Measurements from ENCODE around the gene CHMP1B. TPM values are rescaled to one million over a fixed set of nuclear protein-coding genes. Genes with fewer than 3 reads are reported as not detected.
"Not testable (repeated sequence)": the region's sequence is repeated elsewhere in the genome, so short reads cannot be mapped to it uniquely, and the experiment has no call there.

The CHMP1B gene
- total RNA-seq, 2 donors from 2014 or later = 19.3 to 25.7 TPM

DNA sequence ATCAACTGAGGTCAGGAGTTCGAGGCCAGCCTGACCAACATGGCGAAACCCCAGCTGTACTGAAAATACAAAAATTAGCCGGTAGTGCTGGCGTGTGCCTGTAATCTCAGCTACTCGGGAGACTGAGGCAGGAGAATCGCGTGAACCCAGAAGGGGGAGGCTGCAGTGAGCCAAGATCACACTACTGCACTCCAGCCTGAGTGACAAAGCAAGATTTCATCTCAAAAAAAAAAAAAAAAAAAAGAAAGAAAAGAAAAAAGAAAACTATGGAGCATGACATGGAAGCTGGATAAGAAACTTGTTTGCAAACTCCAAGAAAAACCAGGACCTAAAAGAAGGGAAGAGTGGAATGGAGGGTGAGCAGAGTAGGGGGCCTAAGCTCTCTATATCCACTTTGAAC, 1.9 kb upstream of the CHMP1B start:
- no peak for DNase-seq (ENCODE audit: low spot score)
- peaks cover 21 to 22% of the 10 kb centered on the region in 2 donors for H3K4me1 Mint-ChIP-seq (ENCODE audit: low read depth in 2 of 2)
- ATAC-seq = no peak
- no peaks in the 10 kb centered on the region for H3K27me3 Mint-ChIP-seq
- H3K4me3 Mint-ChIP-seq = peak overlapping the region; percentile 97
- peak overlapping the region in 1 of 2 donors; percentile 37 for H3K27ac Mint-ChIP-seq
- H3K9me3 Mint-ChIP-seq = no peaks in the 10 kb centered on the region
- H3K36me3 Mint-ChIP-seq = peaks cover 5% of the 10 kb centered on the region

DNA sequence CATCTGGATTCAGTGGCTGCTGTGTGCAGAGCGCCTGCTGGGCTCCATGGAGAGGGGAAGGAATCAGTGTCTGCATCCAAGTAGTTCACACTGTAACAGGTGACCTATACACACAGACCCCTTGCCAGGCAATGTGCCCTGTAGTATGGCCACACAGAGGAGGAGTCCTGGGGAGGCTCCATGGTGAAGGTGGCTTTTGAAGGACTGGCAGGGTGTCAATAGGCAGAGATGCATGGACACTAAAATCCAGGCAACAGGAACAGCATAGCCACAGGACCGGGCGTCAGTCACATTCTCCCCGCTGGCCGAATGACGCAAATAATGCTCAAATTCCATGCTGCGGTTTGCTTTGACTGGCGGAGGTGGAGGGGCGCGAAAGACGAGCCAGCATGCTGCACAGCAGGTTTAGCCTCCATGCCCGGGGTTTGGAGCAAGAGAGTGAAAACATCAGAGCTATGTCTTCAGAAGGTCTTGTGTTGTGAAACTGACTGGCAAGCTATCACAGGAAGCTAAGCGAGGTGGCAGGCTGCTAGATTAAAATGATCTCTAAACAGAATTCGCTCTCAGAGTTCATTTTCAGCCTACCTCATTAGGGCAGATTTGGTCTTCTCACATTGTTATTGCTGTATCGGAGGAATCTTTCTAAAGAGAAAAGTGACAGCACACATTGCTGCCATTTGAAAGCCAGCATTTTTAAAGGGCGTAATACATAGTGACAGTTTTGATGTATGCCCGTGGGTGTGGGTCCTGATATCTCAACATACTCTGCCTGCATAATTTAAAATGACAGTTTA, 1.2 kb upstream of the CHMP1B start:
- Mint-ChIP-seq H3K4me1 (ENCODE audit: low read depth in 2 of 2) (peaks cover 21 to 22% of the 10 kb centered on the region in 2 donors), H3K36me3 (peaks cover 5% of the 10 kb centered on the region), H3K27ac (peak overlapping the region; percentile 88 to 95), H3K4me3 (peak overlapping the region; percentile 97), H3K9me3 (no peaks in the 10 kb centered on the region), H3K27me3 (no peaks in the 10 kb centered on the region)
- ATAC-seq (peak in 1 of 2 donors; percentile 37), DNase-seq (ENCODE audit: low spot score) (peak; percentile 62)

DNA sequence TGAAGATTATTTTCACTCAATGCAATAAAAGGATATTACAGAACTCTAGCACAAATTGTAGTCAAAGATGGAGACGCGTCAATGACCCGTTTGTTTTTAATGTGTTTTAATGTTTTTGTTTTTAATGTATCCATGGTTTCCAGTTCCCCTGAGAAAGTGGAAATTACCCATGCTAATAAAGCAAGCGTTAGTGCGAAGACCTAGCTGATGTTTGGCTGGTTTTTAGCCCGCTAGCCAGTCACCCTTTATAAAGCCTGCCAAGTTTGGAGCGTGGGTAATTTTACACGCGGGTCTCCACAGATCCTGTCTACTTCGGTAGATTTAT, 430 bp upstream of the CHMP1B start:
- no peaks in the 10 kb centered on the region for H3K27me3 Mint-ChIP-seq
- H3K36me3 Mint-ChIP-seq = peaks cover 5% of the 10 kb centered on the region
- DNase-seq (ENCODE audit: low spot score) (no peak), ATAC-seq (peak; percentile 45 to 63)
- peaks cover 21 to 22% of the 10 kb centered on the region in 2 donors for H3K4me1 Mint-ChIP-seq (ENCODE audit: low read depth in 2 of 2)
- no peaks in the 10 kb centered on the region for H3K9me3 Mint-ChIP-seq
- peak overlapping the region; percentile 97 for H3K4me3 Mint-ChIP-seq
- peak overlapping the region; percentile 88 to 95 for H3K27ac Mint-ChIP-seq

DNA sequence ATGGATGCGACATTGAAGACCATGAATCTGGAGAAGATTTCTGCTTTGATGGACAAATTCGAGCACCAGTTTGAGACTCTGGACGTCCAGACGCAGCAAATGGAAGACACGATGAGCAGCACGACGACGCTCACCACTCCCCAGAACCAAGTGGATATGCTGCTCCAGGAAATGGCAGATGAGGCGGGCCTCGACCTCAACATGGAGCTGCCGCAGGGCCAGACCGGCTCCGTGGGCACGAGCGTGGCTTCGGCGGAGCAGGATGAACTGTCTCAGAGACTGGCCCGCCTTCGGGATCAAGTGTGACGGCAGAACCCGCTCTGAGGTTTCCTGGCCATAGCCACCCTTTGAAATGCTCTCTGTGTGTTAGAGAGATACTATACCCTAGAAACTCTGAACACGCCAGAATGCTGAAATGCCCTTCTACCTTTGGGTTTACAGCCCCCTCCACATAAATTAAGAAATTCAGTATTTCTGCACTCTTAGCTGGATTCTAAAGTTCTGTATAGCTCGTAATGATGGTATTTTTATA, 659 bp downstream of the CHMP1B start:
- H3K36me3 Mint-ChIP-seq = peaks cover 5% of the 10 kb centered on the region
- no peaks in the 10 kb centered on the region for H3K27me3 Mint-ChIP-seq
- H3K9me3 Mint-ChIP-seq = no peaks in the 10 kb centered on the region
- ATAC-seq = peak; percentile 40 to 64
- H3K27ac Mint-ChIP-seq = peak overlapping the region; percentile 88 to 95
- peaks cover 21 to 22% of the 10 kb centered on the region in 2 donors for H3K4me1 Mint-ChIP-seq (ENCODE audit: low read depth in 2 of 2)
- peak overlapping the region; percentile 97 for H3K4me3 Mint-ChIP-seq
- DNase-seq (ENCODE audit: low spot score) = peak; percentile 63

DNA sequence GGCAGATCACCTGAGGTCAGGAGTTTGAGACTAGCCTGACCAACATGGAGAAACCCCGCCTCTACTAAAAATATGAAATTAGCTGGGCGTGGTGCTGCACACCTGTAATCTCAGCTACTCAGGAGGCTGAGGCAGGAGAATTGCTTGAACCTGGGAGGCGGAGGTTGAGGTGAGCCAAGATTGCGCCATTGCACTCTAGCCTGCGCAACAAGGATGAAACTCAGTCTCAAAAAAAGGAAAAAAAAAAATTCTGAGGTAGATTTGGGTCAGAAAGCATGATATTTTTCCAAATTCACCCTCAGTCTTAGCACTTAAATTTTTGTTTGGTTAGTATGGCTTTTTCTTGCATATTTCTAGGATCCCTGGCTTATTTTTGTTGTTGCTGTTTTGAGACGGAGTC, 3.3 kb downstream of the CHMP1B start:
- not testable (repeated sequence) for H3K4me3 Mint-ChIP-seq; H3K9me3 Mint-ChIP-seq; DNase-seq (ENCODE audit: low spot score); H3K36me3 Mint-ChIP-seq; H3K27ac Mint-ChIP-seq; ATAC-seq; H3K27me3 Mint-ChIP-seq
- peaks cover 21 to 22% of the 10 kb centered on the region in 2 donors for H3K4me1 Mint-ChIP-seq (ENCODE audit: low read depth in 2 of 2)

DNA sequence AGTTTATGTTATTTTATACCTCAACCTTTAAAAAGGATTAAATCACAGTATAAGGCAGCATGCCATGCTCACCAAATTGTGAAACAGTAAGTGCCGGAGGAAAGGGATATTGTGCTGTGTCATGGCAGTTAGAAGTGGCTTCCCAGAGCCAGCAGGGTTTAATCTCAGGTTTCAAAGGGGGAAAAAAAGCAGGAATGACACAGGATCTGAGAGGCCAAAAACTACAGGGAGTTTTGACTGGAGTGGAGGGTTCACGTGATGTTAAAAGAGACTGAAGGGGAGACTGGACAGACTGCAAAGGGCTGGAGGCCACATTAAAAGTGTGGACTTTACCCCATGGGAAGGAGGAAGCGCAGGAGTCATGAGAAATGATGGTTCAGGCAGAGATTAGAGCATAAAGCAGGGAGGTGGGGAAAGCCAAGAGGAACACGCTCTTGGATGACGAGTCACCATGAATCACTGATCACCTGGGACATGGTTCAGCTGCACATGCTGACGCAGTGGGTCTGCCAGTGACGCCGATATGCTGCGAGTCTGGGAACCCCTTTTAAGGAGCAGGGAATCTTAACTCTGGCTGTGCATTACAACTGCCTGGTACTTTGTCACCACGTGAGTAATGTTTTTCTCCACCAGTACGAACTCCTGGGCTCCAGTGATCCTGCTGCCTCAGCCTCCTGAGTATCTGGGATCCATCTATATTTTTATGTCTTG, 6.1 kb downstream of the CHMP1B start:
- no peak overlapping the region for H3K27ac Mint-ChIP-seq
- H3K4me1 Mint-ChIP-seq (ENCODE audit: low read depth in 2 of 2) = peaks cover 1 to 2% of the 10 kb centered on the region in 2 donors
- no peak for ATAC-seq
- no peaks in the 10 kb centered on the region for H3K9me3 Mint-ChIP-seq
- no peak overlapping the region for H3K4me3 Mint-ChIP-seq
- no peaks in the 10 kb centered on the region for H3K27me3 Mint-ChIP-seq
- DNase-seq (ENCODE audit: low spot score) = no peak
- no peaks in the 10 kb centered on the region for H3K36me3 Mint-ChIP-seq

DNA sequence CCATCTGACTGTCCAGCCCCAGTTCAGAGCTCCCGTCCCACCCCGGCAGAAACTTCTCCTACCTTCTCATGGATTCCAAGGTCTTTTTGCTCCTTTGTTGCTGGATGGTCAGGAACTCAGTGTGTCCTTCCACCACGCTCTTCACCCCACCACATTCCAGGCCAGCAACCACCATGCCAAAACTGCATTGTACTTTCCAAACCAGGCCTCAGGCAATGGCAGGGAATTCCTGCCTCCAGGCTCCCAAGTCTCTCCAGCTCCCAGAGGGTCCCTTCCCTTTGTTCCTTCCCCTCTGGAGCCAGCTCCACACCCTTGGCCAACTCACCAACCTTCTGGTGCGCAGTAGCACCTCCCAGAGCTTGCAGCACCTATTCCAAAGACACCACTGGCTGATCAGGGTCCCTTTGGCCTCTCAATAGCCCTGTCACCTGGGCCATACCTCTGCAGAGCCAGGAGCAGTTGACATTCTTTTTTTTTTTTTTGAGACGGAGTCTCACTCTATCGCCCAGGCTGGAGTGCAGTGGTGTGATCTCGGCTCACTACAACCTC, 8.1 kb downstream of the CHMP1B start:
- ATAC-seq = no peak
- Mint-ChIP-seq H3K27ac (no peak overlapping the region), H3K27me3 (no peaks in the 10 kb centered on the region), H3K4me1 (ENCODE audit: low read depth in 2 of 2) (no peaks in the 10 kb centered on the region), H3K4me3 (no peak overlapping the region), H3K36me3 (no peaks in the 10 kb centered on the region), H3K9me3 (no peaks in the 10 kb centered on the region)
- no peak for DNase-seq (ENCODE audit: low spot score)

DNA sequence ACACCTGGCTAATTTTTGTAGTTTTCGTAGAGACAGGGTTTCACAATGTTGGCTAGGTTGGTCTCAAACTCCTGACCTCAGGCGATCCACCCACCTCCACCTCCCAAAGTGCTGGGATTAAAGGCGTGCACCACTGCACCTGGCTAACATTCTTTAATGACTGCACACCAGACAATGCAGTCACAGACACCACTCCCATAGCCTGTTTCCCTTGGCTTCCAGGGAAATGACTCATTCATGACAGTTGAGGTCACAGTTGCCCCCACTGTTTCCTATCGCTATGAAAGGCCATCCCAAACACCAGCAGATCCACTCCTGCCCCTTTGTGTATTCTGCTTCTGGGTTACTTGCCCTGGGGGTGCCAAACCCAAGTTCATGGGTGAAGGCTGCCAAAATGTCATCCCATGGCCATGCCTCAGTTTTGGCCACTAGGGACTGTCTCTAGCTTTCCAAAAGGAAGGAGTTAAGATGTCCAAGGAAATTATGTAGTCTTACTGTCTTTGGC, 8.7 kb downstream of the CHMP1B start:
- Mint-ChIP-seq H3K36me3 (no peaks in the 10 kb centered on the region), H3K27ac (no peak overlapping the region), H3K4me3 (no peak overlapping the region), H3K9me3 (no peaks in the 10 kb centered on the region), H3K27me3 (no peaks in the 10 kb centered on the region), H3K4me1 (ENCODE audit: low read depth in 2 of 2) (no peaks in the 10 kb centered on the region)
- DNase-seq (ENCODE audit: low spot score) = no peak
- no peak for ATAC-seq

DNA sequence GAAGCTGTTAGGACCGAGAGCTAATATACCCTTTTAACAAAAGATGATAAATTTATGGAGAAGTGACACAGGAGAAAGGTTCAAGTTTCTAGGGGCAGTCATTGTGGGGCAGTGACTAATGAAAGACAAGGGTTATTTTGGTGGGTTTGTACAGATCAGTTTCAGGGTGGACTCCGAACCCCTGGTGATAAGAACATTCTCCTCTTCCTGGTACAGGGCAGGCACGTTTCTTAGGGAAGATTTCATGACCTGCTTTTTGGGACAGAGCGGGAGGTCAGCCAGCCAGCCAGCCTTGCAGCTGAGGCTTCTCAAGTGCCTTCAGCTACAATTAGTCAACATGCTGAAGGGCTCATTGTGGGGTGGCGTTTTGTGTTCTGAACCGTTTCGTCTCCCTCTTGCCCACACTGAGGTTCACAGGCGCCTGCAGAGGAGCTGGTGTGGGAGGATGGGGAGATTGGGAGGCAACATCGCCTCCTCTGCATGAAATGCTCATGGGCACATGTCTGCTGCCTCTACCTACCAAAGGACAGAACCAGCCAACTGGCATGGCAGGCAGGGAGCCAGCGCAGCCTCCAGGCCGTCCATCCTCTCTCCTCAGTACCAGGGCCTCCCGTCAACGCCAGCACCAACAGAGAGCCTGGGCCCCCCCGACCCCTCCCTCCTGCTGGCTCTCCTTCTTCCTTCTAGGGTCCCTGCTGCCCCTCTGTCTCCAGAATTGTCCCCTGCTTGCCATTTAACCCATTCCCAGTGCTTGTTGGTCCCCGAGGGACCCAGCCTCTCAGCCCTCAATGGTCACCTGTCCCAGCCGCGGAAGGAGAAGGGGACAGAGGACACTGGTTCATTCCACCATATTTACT, 9.6 kb downstream of the CHMP1B start:
- DNase-seq (ENCODE audit: low spot score) (no peak), ATAC-seq (no peak)
- no peaks in the 10 kb centered on the region for H3K36me3 Mint-ChIP-seq
- H3K4me3 Mint-ChIP-seq = no peak overlapping the region
- no peaks in the 10 kb centered on the region for H3K27me3 Mint-ChIP-seq
- H3K27ac Mint-ChIP-seq = no peak overlapping the region
- H3K9me3 Mint-ChIP-seq = no peaks in the 10 kb centered on the region
- no peaks in the 10 kb centered on the region for H3K4me1 Mint-ChIP-seq (ENCODE audit: low read depth in 2 of 2)

DNA sequence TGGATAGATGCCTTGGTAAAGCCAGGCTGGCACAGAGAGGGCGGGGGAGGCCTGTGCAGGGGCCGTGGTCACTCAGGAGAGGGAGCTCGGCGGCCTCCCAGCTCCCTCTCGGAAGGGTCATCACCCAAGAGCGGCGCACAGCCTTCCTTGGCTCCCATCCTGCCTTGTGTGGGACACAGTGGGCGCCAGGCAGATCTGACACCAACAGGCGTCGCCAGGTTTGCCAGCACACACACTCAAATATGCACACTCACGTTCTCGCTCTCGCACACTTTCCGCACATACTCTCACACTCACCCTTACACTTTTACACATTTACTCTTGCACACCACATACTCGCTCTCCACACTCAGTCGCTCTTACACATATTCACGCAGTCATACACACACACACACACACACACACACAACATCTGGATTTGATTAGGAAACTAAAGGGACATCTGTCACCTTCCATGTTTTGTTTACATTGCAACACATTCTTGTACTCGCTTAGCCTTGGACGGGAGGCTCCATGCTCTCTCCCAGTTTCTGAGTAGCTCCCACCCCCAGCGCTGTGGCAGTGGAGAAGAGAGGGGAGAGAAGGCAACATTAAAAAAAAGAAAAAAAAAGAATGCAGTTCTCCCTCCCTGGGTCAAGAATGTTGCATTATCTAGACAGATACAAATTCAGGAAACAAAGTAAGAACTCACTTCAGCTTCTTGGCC, 10.5 kb downstream of the CHMP1B start:
- Mint-ChIP-seq H3K27me3 (no peaks in the 10 kb centered on the region), H3K27ac (no peak overlapping the region), H3K4me1 (ENCODE audit: low read depth in 2 of 2) (no peaks in the 10 kb centered on the region), H3K36me3 (no peaks in the 10 kb centered on the region), H3K4me3 (no peak overlapping the region), H3K9me3 (no peaks in the 10 kb centered on the region)
- peak; percentile 23 for DNase-seq (ENCODE audit: low spot score)
- ATAC-seq = no peak

DNA sequence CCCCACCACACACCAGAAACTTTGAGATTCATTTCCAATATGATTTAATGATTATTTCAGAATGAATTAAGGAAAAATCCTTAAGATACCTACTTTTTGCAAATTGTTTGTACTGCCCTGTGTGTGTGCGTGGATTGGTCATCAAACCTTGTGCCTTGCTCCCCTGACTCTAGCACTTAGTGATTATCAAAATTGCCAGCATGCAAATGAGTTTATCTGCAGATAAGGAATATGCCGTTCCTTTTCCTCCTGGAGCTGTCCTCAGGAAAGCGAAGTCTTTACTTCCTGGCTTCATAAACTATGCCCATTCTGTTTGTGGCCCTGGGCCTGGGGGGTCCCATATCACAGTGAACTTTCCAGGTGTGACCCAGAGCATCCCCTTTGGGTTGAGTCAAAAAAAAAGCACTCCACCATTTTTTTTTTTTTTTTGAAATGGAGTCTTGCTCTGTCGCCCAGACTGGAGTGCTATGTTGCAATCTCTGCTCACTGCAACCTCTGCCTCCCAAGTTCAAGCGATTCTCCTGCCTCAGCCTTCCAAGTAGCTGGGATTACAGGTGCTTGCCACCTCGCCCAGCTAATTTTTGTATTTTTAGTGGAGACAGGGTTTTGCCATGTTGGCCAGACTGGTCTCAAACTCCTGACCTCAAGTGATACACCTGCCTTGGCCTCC, 11.4 kb downstream of the CHMP1B start:
- Mint-ChIP-seq H3K36me3 (no peaks in the 10 kb centered on the region), H3K4me1 (ENCODE audit: low read depth in 2 of 2) (no peaks in the 10 kb centered on the region), H3K27ac (no peak overlapping the region), H3K9me3 (no peaks in the 10 kb centered on the region), H3K27me3 (no peaks in the 10 kb centered on the region), H3K4me3 (no peak overlapping the region)
- ATAC-seq (no peak), DNase-seq (ENCODE audit: low spot score) (no peak)

DNA sequence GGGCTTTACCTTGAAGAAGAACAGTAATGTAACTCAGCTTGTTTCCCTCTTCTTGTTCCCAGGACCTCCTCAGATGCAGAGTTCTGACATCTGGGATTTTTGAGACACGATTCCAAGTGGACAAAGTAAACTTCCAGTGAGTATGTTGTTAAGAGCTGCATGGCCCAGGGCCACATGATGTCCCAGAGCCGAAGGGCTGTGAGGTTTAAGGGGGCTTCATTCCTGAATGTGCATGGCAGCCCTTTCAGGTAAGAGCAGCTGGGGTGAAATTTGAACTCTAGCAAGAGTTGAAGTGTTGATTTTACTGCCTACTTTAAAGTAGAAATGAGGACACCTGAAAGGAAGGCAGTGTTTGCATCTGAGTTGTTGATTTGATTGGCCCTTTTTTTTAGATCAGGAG, 13.3 kb downstream of the CHMP1B start:
- no peaks in the 10 kb centered on the region for H3K36me3 Mint-ChIP-seq
- H3K27ac Mint-ChIP-seq = no peak overlapping the region
- H3K4me3 Mint-ChIP-seq = no peak overlapping the region
- DNase-seq (ENCODE audit: low spot score) = no peak
- ATAC-seq = no peak
- H3K4me1 Mint-ChIP-seq (ENCODE audit: low read depth in 2 of 2) = no peaks in the 10 kb centered on the region
- no peaks in the 10 kb centered on the region for H3K27me3 Mint-ChIP-seq
- no peaks in the 10 kb centered on the region for H3K9me3 Mint-ChIP-seq

Measured in natural killer cell treated with Interleukin-12 subunit alpha and Interleukin-12 subunit beta and Interleukin-15 and Interleukin-18, amount 100 ng/mL, for 72 hours (primary cell).